DND-41 (cell line): ENCODE measurements around the gene PMS1.

ENCODE experiments used
- CTCF ChIP-seq: IDR thresholded peaks from 2 replicates; pipeline ENCODE4 v1.5.1; 2012; ENCODE audit warnings: borderline replicate concordance, low read length, moderate library complexity, mild to moderate bottlenecking; ENCODE audit not compliant: poor library complexity, severe bottlenecking; ENCODE audit errors: extremely low read depth
- EZH2 ChIP-seq: IDR thresholded peaks from 3 replicates; pipeline ENCODE4 v1.6.1; 2012; ENCODE audit warnings: borderline replicate concordance, low read depth, mild to moderate bottlenecking, moderate library complexity, low read length, inconsistent platforms; ENCODE audit not compliant: severe bottlenecking

GRCh38 chr2:189901664-189902063 is 117.4 kb downstream of the PMS1 start:
- no peak for TF ChIP-seq CTCF
- no peak for TF ChIP-seq EZH2
